Measurements from ENCODE around the gene RSRP1.

RSRP1 gene

DNA sequence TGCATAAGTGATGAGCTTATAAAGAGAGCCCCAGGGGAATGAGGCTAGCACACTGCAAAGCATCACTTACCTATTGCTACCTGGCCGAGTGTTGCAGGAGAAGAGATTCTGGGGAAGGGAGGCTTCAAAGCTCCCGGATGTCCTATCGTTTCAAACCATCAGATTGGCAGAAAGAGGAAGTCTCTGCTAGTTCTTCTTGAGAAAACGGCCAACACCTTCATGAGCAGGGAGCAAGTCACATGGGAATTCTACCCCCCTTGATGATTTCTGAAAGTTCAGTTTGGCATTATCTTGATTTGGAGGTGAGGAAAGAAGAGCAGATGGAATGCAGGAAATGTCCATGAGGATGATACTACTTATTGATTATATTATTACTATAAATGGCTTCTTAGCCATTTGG, 31.1 kb downstream of the RSRP1 start:
- DNase-seq, result no peak

DNA sequence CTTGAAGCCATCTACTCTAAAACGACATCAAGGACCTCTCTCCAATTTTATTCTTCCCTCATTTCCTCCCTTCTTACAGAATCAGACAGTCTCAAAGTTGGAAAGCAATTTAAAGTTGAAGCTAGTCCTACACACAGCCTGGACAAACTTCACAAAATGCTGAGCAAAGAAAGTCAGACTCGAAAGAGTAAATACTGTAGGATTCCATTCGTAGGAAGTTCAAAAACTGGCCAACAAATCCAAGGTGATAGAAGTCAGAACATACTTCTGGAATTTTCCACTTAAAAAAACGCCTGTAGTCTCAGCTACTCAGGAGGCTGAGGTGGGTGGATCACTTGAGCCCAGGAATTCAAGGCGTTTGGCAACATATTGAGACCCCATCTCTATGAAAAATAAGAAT, 34.5 kb downstream of the RSRP1 start:
- no peak for DNase-seq

DNA sequence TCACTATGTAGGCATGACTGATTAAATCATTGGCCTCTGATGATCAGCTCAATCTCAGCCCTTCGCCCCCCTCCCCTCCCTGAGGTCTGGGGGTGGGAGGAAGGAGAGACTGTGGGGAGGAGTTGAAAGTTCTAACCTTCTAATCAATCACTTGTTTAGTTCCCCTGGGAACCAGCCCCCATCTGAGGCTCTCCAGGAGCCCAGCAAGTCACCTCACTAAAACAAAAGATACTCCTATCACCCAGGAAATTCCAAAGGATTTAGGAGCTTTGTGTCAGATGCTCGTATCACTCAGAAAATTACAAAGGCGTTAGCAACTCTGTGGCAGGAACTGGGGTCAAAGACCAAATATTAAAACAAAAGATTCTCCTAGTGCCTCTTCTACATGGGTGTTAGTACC, 36.5 kb downstream of the RSRP1 start:
- no peak for DNase-seq

DNA sequence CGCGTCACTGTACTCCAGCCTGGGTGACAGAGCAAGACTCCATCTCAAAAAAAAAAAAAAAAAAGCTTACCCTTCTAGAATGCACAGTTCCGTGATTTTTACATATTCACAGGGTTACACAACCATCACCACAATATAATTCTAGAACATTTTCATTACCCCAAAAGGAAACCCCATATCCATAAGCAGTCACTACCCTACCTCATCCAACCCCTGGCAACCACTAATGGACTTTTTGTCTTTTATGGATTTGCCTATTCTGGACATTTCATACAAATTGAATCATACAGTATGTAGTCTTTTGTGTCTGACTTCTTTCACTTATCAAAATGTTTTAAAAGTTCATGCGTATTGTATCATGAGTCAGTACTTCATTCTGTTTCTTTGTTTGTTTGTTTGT, 37.7 kb downstream of the RSRP1 start:
- no peak for DNase-seq

DNA sequence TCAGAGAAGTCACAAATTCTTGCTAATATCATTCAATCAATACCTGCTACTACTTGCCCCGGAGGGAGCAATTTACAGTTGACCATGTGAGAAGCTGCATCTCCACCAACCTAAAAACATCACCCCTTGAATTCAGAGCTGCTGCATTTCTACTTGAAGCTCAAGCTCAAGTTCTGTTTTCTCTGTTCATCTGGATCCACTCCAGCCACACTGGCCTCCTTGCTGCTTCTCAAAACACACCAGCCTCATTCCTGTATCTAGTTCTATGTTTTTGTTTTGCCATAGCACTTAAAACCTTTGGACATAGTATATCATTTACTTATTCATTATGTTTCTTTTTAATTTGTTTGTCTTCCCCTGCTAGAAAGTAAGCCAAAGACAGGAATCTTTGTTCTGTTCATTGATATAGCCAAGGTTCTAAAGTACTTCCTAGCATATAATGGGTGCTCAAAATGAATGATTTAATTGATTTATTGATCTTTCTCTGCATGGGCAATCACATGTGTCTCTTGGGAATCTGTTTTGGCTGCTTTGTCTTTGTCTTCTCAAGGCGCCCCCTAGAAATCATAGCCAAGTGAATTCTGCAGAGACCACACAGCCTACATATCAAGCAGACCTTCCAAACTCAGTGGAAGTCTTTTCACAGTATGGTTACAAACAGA, 38.6 kb downstream of the RSRP1 start:
- DNase-seq, result peak; percentile 26

DNA sequence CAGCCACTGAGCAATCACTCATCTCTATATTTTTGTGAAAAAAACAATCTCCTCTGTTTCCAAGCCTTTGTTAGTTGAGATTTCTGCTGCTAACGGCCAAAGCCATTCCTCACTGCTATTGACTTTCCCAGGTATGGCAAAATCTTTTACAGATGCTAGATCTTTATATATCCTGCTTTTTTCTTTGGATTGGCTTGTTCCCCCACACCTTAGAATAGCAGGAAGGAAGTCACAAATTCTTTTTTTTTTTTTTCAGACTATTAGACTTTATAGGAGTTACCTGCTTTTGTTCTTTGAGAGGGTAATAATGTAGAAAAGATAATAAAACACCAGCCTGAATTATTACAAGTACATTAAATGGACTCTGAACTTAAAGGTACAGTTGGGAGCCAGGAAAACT, 39.2 kb downstream of the RSRP1 start:
- DNase-seq, result no peak

DNA sequence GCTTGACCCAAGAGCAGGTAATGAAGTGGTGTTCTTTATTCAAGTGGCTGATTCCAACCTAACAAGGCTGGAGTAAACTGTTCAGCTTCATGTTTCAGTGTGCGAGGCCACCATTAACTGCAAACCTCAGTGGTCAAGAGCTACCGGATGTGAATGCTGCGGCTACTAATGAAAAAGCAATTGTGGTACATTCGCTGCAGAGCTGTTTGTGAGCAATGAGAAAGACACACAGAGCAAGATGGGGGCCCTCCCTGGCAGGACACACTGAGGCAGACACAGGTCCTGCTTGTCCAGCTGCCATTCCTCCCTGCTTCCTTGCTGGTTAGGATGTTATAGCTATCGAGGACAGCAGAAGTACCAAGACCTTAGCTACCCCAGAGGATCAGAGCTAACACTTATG, 41.1 kb downstream of the RSRP1 start:
- no peak for DNase-seq

DNA sequence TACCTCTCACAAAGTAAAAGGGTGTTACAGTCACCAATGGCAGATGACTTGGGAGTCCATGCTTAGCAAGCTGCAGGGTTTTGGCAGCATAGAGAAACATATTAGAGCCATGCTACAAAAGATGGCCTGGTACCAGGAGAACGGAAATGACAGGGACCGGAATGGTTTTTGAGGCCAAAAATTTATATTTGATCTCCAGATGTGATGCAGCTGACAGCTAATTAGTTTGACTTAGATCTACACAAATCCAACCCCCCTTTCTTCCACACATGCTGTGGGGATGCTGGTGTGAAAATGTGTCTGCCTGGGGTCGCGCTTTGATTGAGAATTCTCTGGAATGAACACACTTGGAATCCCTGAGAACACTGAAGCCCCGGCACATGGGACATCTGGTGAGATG, 41.5 kb downstream of the RSRP1 start:
- no peak for DNase-seq

DNA sequence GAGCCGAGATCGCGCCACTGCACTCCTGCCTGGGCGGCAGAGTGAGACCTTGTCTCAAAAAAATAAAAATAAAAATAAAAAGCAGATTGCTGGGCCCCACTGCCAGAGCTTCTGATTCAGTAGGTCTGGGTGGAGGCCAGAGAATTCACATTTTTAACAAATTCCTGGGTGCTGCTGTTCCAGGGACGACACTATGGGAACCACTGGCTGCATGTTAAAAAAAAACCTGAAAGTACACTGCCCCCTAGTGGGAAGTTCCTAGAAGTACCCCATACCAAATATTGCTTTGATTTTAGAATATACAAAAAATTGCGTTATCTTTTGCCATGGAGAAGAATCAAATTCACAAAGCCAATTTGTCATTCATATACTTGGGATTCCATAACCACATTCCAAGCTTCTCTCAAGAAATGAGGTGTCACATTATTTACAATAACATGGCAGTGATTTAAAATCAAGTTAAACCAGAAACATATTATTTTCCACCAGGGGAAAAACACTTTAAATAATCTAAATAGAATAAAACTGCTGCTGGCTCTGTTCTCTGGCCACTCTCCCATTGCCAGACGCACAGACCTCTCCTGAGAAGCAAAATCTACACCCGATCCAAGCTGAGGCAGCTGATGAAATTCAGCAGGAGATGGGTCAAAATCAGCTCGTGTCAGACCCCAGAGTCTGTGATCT, 42.3 kb downstream of the RSRP1 start:
- peak; percentile 46 for DNase-seq

DNA sequence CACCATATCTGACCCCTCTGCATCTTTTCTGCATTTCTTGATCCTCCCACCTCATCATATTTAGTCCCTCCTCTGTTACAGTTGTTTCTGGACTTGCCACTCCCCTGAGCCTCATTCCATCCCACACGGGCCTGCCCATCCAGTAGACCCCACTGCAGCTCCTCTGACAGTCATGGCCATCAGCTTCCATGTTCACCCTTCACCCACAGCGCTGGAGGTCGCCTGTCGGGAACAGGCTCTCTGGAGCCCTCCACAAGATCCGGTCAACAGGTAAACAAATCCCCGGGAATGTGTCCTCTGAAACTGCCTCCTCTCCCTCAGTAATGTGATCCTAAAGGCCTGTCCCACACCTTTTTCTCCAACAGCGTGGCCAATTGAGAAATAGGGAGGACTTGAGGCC, 46.2 kb downstream of the RSRP1 start:
- DNase-seq, result no peak

DNA sequence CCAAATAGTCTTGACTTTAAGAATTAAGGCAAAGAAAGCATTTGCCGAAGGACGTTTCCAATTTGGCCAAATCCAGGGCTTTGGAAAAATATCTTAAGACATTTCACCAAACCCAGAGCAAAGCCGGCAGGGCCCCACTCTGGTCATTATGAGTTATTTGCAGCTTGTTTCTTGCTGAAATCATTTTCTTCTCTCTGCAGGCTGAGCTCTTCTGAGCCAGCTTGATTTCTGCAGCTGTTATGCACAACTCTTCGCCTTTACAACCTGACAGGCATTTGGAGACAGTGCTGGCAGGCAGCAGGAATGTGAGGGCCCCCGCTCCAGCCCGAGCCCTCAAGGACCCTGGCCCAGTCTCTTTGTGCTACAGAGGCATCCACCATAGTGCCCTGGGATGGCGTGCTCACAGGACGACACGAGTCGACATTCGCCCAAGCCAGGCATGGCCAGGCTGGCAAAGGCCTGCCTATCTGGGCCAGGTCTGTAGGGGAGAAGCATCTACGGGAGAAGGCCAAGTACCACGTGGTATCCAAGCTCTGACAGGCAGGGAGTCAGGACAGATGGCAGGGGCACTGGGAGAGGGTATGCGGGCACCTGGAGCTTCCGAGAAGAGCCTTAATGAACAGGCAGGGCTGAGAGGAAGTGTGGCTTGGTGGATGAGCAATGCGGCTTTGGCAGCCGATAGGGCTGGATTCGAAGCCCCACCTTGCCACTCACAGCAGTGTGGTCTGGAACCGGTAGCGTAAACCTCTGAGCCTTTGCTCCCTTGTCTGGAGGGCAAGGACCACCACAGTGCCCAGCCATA, 47.2 kb downstream of the RSRP1 start:
- DNase-seq, result no peak

DNA sequence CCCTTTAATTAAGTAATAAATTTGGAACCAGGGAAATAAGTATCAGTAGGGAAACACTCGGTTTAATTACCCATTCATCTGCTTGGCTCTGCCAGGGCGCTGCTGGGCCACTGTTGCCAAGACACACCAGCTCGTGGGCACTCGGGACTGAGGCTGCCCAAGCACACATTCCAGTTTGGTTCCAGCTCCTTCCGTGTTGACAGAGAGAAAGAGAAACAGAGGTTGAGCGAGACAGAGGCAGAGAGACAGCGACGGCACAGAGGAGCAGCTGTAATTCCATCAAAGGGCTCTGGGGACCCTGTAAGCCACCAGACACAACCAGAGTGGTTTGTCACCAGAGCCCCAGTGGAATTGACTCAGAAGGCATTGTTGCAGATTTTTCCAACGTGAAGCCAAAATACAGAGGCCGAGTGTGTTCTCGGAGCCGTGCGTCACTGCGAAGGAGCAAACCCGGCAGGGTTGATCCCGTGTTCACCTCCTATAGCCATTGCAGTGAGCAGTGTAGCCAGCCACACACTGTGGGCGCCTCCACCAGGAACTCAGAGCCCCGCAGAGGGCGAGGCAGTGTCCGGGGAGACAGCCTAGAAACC, 48.5 kb downstream of the RSRP1 start:
- DNase-seq, result peak; percentile 52

DNA sequence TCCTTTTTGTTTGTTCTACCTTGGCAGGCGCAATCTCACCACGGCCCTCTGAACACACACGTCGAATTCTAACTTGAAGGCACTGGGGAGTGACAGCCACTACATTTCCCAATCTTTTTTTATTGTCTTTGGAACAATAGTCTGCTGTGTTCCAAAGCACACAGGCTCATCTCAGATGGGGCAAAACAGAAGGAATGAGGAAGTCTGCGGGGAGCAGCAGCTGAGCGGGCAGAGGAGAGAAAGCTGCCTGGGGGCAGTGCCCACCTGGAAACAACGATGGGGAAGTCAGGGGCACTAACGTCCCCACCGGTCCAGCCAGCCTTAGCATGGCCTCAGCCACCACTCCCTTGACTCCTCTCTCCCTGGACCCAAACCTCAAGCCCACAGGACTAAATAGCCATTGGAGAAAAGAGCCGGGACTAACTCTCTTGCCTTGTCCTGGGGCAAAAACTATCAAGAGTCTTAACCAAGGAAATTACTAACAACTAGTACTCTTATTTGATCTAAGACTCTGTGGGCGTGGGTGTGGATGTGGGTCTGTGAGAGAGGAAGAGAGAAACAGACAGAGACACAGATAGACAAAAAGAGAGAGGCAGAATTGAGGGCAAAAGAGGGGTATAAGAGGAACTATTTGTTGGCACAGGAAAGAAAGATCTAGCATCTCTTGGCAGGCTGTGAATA, 49.1 kb downstream of the RSRP1 start:
- DNase-seq, result peak; percentile 13

DNA sequence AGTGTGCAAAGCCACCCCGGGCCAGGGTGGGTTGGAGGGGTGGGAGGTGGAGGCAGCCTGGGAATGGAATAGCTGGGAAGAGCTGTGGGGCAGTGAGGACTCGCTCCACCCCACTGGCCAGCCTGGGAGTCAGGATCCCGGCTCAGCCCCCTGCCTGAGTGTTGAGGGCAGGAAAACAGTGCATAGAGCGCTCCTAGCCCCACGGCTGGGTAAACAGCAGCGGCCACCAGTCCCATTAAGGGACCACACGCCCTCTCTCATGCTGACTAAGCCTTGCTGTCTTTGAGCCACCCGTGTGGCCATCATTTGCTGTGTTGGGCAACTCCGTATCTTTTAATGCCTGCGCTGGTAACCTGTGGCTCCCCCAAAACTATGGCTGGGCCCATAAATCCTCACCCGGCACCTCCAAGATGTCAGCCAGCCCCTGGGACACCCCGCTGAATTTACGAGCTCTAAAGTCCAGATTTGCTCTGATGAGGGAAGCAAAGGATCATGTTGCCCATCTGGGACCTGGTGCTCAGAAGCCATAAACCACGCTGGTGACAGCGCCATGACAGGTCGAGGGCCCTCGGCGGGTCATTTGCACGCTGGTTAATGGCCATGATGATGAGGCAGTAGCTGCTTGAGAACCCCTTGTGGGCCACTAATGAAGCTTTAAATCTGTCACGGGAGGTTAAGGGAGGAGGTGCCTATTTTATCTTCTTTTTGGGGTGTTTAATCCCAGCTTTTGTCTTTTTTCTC, 49.8 kb downstream of the RSRP1 start:
- DNase-seq, result peak; percentile 21

DNA sequence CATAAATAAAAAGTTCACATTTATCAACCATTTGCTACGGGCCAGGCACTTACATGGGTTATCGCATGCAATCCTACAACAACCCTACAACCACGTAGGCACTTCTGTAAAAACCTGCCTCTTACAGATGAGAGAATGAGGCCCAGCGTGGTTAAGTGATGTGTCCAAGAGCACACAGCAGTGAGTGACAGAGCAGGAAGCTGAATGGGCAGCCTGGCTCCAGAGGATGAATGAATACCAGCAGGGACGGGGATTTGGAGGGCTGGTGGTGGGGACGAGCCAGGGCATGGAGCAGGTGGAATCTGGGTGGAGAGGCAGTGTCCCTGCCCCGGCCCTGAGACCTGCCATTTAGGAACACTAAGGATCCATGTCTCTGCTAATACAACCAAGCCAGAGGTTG, 50.4 kb downstream of the RSRP1 start:
- DNase-seq, result no peak

DNA sequence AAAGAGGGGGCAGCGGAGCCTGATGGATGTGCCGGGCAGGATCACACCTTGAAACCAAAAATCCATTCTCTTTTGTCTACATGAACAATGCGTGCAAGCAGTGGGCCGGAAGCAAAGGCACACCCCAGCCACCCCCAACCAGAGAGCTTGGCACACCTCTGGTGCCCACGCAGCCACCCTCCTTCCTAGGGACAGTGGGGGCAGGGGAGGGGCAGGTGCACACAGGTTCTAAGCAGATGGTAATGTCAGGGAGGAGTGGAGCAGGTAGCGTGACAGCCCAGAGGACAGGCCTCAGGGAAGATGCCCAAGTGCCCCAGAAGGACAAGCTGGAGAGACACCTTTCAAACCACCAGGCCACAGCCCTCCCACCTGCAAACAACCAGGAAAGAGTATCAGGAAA, 51.4 kb downstream of the RSRP1 start:
- peak; percentile 45 for DNase-seq

DNA sequence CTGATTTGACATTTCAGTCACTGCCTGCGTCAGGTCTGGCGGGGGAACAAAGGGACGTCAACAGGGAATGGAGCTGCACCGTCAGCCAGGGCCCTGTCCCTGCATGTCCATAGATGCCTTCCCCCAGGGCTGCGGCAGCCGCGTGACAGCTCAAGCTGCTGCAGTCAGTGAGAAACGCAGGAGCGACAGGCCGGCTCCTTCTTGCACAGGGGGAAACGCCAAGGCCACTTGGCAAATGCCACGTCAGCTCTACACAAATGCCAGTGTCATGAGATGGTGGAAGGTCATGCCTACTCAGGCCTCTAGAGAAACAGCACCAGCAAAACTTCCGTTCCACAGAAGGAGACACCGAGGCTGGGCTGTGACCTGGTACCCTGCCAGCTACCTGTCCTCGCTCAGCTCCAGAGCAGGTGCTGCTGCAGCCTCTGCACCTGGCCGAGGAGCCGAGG, 52.7 kb downstream of the RSRP1 start:
- no peak for DNase-seq

DNA sequence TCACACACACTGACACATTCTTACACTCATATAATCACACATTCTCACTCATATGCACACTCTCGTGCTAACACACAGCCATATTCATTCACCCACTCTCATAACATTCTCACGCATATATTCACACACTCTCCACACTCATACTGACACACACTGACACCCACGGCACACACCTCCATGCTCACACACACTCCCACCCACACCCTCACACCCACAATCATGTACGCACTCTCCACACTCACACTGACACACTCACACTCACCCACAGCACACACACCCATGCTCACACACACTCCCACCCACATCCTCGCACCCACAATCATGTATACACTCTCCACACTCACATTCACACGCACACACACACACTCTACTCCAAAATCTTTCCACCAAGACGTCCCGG, 53.2 kb downstream of the RSRP1 start:
- DNase-seq, result no peak

DNA sequence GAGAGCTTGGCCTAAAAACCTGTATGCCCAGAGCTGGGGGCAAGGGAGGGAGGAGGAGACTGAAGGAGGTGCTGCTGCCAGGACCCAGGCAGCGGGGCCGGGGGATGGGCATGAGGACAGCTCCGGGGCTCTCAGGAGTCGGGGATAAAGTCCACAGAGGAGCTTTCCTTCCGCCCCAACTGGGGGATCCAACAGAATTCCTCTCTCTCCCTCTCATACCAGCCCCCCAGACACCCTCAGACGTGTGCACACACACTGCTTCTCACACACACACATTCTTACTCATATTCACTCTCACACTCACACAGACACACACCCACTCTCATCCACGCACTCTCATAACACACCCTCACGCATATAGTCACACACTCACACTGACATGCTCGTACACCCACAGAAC, 54.0 kb downstream of the RSRP1 start:
- DNase-seq, result no peak

All from NCI-H69 (cell line).